ENCODE data around the gene ZFAND3.

GRCh38 chr6:37788259-37788658 lies 31.3 kb upstream of the ZFAND3 start:
- no peak for TF ChIP-seq CTCF (IDR thresholded peaks at IDR 0.05)
- TF ChIP-seq POLR2A (IDR thresholded peaks at IDR 0.05) = no peak

Measured in testis (tissue), 2 donors.